WTC11 (cell line): Measurements from ENCODE around the gene RPS13. TPM values are rescaled to one million over a fixed set of nuclear protein-coding genes. Genes with fewer than 3 reads are reported as not detected.
"Not testable (repeated sequence)": the region's sequence is repeated elsewhere in the genome, so short reads cannot be mapped to it uniquely, and the experiment has no call there.

Experiments used
- ATAC-seq: fragments of 200-7000 bp; cut with Tn5 transposase; 2 replicates; pipeline ENCODE4 v1.10.0; 2021; ENCODE audit warnings: mild to moderate bottlenecking, moderate library complexity
- CTCF ChIA-PET: fragments of 300-600 bp; sonication (Branson Sonifier 250); formaldehyde crosslinking; loops from one replicate; lab custom pipeline; 2021; ENCODE audit warnings: antibody characterized with exemption; lab: Charles Lee
- POLR2A ChIA-PET: fragments of 350-600 bp; sonication (Branson Sonifier 250); formaldehyde crosslinking; loops from one replicate; lab custom pipeline; 2021; ENCODE audit warnings: antibody characterized with exemption; lab: Charles Lee
- DNase-seq: peaks from one replicate; pipeline ENCODE4 v3.0.0; 2021; ENCODE audit warnings: low spot score
- H3K27ac Mint-ChIP-seq: 2 replicates; pipeline ENCODE4 v1.8.0; 2021; ENCODE audit warnings: mixed read lengths
- H3K27me3 Mint-ChIP-seq: 2 replicates; pipeline ENCODE4 v1.8.0; 2021; ENCODE audit warnings: low read depth, mild to moderate bottlenecking, moderate library complexity, mixed read lengths
- H3K36me3 Mint-ChIP-seq: 2 replicates; pipeline ENCODE4 v1.8.0; 2021; ENCODE audit warnings: mixed read lengths
- H3K4me1 Mint-ChIP-seq: 2 replicates; pipeline ENCODE4 v1.8.0; 2022; ENCODE audit warnings: mixed read lengths
- H3K4me3 Mint-ChIP-seq: 2 replicates; pipeline ENCODE4 v1.8.0; 2021; ENCODE audit warnings: mild to moderate bottlenecking, moderate library complexity, mixed read lengths
- H3K9me3 Mint-ChIP-seq: 2 replicates; pipeline ENCODE4 v1.8.0; 2021; ENCODE audit warnings: mixed read lengths
- ATF1 ChIP-seq: sonication (generic); formaldehyde crosslinking; IDR thresholded peaks from 2 replicates; pipeline ENCODE4 v1.8.1; 2023; ENCODE audit warnings: mild to moderate bottlenecking, moderate library complexity, missing genetic modification reagents
- CDX4 ChIP-seq: fragments of 250-450 bp; sonication (Bioruptor Pico); IDR thresholded peaks from 2 replicates; pipeline ENCODE4 v1.9.0; 2021; ENCODE audit warnings: moderate library complexity, mild to moderate bottlenecking, inconsistent platforms, borderline replicate concordance
- ETV6 ChIP-seq: sonication (generic); formaldehyde crosslinking; IDR thresholded peaks from 2 replicates; pipeline ENCODE4 v1.8.1; 2022; ENCODE audit warnings: mild to moderate bottlenecking, missing genetic modification reagents
- JAZF1 ChIP-seq: fragments of 250-450 bp; sonication (Bioruptor Pico); IDR thresholded peaks from 2 replicates; pipeline ENCODE4 v1.9.0; 2021; ENCODE audit warnings: moderate library complexity, mild to moderate bottlenecking, inconsistent platforms
- KAT7 ChIP-seq: sonication (generic); formaldehyde crosslinking; IDR thresholded peaks from 2 replicates; pipeline ENCODE4 v1.8.1; 2023; ENCODE audit warnings: missing genetic modification reagents, mild to moderate bottlenecking, borderline replicate concordance
- MXD4 ChIP-seq: fragments of 250-450 bp; sonication (Bioruptor Pico); IDR thresholded peaks from 2 replicates; pipeline ENCODE4 v1.8.0; 2021; ENCODE audit warnings: mild to moderate bottlenecking, moderate library complexity, borderline replicate concordance
- MYBL2 ChIP-seq: sonication (generic); formaldehyde crosslinking; IDR thresholded peaks from 2 replicates; pipeline ENCODE4 v1.8.1; 2023; ENCODE audit warnings: mild to moderate bottlenecking, moderate library complexity, missing genetic modification reagents
- SMAD4 ChIP-seq: sonication (generic); formaldehyde crosslinking; IDR thresholded peaks from 2 replicates; pipeline ENCODE4 v1.8.0; 2022; ENCODE audit warnings: mild to moderate bottlenecking, missing genetic modification reagents
- total RNA-seq: library from RNA; stranded (reverse); gene quantifications from 3 replicates; pipeline ENCODE4 v1.2.3, GENCODE V29; 2021
- TF ChIP-seq, protein P1 (sequence below): fragments of 200-600 bp; IDR thresholded peaks from 2 replicates; pipeline ENCODE4 v1.8.0; 2022; ENCODE audit warnings: antibody characterized with exemption
- TF ChIP-seq, protein P2 (sequence below): fragments of 250-450 bp; sonication (Bioruptor Pico); IDR thresholded peaks from 2 replicates; pipeline ENCODE4 v1.9.0; 2021; ENCODE audit warnings: mild to moderate bottlenecking
- TF ChIP-seq, protein P3 (sequence below): sonication (generic); formaldehyde crosslinking; IDR thresholded peaks from 2 replicates; pipeline ENCODE4 v1.8.0; 2022; ENCODE audit warnings: mild to moderate bottlenecking, missing genetic modification reagents
- TF ChIP-seq, protein P4 (sequence below): sonication (generic); formaldehyde crosslinking; IDR thresholded peaks from 2 replicates; pipeline ENCODE4 v1.8.0; 2023; ENCODE audit warnings: missing genetic modification reagents

The RPS13 gene
- total RNA-seq, 1 experiment from 2014 or later: 1,200 TPM

- Mint-ChIP-seq H3K27me3 (peaks cover 9% of the 10 kb centered on the region), H3K36me3 (peaks cover 11% of the 10 kb centered on the region), H3K4me1 (no peaks in the 10 kb centered on the region; the same call in 1 of the 2 replicates), H3K4me3 (no peak overlapping the region), H3K9me3 (peaks cover 24% of the 10 kb centered on the region), H3K27ac (no peak overlapping the region)
- TF ChIP-seq, protein P1, sequence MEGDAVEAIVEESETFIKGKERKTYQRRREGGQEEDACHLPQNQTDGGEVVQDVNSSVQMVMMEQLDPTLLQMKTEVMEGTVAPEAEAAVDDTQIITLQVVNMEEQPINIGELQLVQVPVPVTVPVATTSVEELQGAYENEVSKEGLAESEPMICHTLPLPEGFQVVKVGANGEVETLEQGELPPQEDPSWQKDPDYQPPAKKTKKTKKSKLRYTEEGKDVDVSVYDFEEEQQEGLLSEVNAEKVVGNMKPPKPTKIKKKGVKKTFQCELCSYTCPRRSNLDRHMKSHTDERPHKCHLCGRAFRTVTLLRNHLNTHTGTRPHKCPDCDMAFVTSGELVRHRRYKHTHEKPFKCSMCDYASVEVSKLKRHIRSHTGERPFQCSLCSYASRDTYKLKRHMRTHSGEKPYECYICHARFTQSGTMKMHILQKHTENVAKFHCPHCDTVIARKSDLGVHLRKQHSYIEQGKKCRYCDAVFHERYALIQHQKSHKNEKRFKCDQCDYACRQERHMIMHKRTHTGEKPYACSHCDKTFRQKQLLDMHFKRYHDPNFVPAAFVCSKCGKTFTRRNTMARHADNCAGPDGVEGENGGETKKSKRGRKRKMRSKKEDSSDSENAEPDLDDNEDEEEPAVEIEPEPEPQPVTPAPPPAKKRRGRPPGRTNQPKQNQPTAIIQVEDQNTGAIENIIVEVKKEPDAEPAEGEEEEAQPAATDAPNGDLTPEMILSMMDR: peak; percentile 26; the same call in 1 of the 2 replicates
- TF ChIP-seq, protein P2, sequence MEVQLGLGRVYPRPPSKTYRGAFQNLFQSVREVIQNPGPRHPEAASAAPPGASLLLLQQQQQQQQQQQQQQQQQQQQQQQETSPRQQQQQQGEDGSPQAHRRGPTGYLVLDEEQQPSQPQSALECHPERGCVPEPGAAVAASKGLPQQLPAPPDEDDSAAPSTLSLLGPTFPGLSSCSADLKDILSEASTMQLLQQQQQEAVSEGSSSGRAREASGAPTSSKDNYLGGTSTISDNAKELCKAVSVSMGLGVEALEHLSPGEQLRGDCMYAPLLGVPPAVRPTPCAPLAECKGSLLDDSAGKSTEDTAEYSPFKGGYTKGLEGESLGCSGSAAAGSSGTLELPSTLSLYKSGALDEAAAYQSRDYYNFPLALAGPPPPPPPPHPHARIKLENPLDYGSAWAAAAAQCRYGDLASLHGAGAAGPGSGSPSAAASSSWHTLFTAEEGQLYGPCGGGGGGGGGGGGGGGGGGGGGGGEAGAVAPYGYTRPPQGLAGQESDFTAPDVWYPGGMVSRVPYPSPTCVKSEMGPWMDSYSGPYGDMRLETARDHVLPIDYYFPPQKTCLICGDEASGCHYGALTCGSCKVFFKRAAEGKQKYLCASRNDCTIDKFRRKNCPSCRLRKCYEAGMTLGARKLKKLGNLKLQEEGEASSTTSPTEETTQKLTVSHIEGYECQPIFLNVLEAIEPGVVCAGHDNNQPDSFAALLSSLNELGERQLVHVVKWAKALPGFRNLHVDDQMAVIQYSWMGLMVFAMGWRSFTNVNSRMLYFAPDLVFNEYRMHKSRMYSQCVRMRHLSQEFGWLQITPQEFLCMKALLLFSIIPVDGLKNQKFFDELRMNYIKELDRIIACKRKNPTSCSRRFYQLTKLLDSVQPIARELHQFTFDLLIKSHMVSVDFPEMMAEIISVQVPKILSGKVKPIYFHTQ (CRISPR knock-in tag): no peak
- ChIA-PET CTCF (interaction anchor here (0.6 to 2.5 kb wide), 10 partner anchors 10 to 263 kb away, joined by 3 to 17 read pairs (median 3); partner anchors contain the start of genes PLEKHA7 and RPS13), POLR2A (interaction anchor here (1.0 to 1.2 kb wide), 2 partner anchors 40 to 91 kb away, joined by 3 read pairs; partner anchors contain the start of gene RPS13)
- DNase-seq (peak; percentile 67), ATAC-seq (peak; percentile 96)
Measured at GRCh38 chr11:17036666-17037658, 40.5 kb downstream of the RPS13 start.

DNA sequence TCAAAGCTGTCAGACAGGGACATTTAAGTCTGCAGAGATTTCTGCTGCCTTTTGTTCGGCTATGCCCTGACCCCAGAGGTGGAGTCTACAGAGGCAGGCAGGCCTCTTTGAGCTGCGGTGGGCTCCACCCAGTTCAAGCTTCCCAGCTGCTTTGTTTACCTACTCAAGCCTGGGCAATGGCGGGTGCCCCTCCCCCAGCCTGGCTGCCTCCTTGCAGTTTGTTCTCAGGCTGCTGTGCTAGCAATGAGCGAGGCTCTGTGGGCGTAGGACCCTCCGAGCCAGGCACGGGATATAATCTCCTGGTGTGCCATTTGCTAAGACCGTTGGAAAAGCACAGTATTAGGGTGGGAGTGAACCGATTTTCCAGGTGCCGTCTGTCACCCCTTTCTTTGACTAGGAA, 43.4 kb downstream of the RPS13 start:
- H3K36me3 Mint-ChIP-seq: peaks cover 11% of the 10 kb centered on the region
- H3K27ac Mint-ChIP-seq, CTCF ChIA-PET, POLR2A ChIA-PET, DNase-seq, H3K4me3 Mint-ChIP-seq, ATAC-seq, H3K4me1 Mint-ChIP-seq: not testable (repeated sequence)
- H3K27me3 Mint-ChIP-seq: peaks cover 15% of the 10 kb centered on the region
- peaks cover 24% of the 10 kb centered on the region for H3K9me3 Mint-ChIP-seq

- ATAC-seq (no peak), DNase-seq (no peak)
- Mint-ChIP-seq H3K9me3 (no peaks in the 10 kb centered on the region; the same call in 1 of the 2 replicates), H3K36me3 (0 out of 2 replicates have a peak, but pooled peaks cover 2% of the 10 kb centered on the region), H3K27ac (no peak overlapping the region; the same call in 1 of the 2 replicates), H3K4me1 (peaks cover 3% of the 10 kb centered on the region; the same call in 1 of the 2 replicates), H3K27me3 (peaks cover 4% of the 10 kb centered on the region; the same call in 1 of the 2 replicates), H3K4me3 (no peak overlapping the region)
- POLR2A ChIA-PET: no interaction called here
- CTCF ChIA-PET: interaction anchor here (0.7 to 2.2 kb wide), 4 partner anchors 10 to 82 kb away, joined by 3 to 15 read pairs (median 8); partner anchors contain the start of gene PLEKHA7
- TF ChIP-seq CDX4 (CRISPR knock-in tag): no peak
- TF ChIP-seq, protein P3, sequence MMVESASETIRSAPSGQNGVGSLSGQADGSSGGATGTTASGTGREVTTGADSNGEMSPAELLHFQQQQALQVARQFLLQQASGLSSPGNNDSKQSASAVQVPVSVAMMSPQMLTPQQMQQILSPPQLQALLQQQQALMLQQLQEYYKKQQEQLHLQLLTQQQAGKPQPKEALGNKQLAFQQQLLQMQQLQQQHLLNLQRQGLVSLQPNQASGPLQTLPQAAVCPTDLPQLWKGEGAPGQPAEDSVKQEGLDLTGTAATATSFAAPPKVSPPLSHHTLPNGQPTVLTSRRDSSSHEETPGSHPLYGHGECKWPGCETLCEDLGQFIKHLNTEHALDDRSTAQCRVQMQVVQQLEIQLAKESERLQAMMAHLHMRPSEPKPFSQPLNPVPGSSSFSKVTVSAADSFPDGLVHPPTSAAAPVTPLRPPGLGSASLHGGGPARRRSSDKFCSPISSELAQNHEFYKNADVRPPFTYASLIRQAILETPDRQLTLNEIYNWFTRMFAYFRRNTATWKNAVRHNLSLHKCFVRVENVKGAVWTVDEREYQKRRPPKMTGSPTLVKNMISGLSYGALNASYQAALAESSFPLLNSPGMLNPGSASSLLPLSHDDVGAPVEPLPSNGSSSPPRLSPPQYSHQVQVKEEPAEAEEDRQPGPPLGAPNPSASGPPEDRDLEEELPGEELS: no peak
- TF ChIP-seq, protein P4, sequence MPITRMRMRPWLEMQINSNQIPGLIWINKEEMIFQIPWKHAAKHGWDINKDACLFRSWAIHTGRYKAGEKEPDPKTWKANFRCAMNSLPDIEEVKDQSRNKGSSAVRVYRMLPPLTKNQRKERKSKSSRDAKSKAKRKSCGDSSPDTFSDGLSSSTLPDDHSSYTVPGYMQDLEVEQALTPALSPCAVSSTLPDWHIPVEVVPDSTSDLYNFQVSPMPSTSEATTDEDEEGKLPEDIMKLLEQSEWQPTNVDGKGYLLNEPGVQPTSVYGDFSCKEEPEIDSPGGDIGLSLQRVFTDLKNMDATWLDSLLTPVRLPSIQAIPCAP (CRISPR knock-in tag): no peak
- TF ChIP-seq KAT7 (CRISPR knock-in tag): no peak
- TF ChIP-seq MXD4 (CRISPR knock-in tag): no peak
- no peak for TF ChIP-seq SMAD4 (CRISPR knock-in tag)
- TF ChIP-seq MYBL2: no peak
- TF ChIP-seq ETV6 (CRISPR knock-in tag): no peak
- no peak for TF ChIP-seq ATF1 (CRISPR knock-in tag)
- TF ChIP-seq JAZF1 (CRISPR knock-in tag): no peak
Measured at GRCh38 chr11:17026487-17027082, 50.9 kb downstream of the RPS13 start.
